ENCODE results near the gene AQP12B.

GRCh38 chr2:240705204-240705791 lies 22.6 kb upstream of the AQP12B start:
- TF ChIP-seq CTCF (conservative IDR thresholded peaks at IDR 0.05) (no peak), ZFX (IDR thresholded peaks at IDR 0.05) (no peak)
